GM18502 (cell line): ENCODE data around the gene SEZ6L.

Experiments used
- ATAC-seq: cut with Tn5 transposase; IDR thresholded peaks from one replicate; pipeline ENCODE4 v1.9.1; 2021; ENCODE audit warnings: mild to moderate bottlenecking; ENCODE audit not compliant: unreplicated experiment, poor library complexity

Gene SEZ6L

DNA sequence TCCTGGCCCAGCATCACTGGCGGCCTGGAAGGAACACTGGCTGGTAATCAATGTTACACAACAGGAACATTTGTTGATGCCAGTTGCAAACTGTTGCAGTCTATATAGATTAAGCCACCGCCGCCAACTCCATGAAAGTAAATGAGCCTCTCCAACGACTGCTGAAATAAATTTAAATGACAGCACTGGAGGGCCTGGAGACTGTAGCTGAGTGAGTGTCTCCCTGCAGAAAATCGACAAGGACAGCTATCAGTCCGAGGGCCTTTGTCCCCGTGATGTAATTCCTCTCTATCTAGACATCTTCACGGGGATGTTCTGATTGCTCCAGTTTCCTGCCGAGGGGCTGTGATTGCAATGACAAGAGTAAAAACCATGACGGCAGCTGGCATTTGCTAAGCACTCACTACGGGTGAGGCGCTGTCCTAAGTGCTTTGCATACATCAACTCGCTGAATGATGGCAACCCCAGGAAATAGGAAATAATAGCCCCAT, 120.4 kb downstream of the SEZ6L start:
- no peak for ATAC-seq

DNA sequence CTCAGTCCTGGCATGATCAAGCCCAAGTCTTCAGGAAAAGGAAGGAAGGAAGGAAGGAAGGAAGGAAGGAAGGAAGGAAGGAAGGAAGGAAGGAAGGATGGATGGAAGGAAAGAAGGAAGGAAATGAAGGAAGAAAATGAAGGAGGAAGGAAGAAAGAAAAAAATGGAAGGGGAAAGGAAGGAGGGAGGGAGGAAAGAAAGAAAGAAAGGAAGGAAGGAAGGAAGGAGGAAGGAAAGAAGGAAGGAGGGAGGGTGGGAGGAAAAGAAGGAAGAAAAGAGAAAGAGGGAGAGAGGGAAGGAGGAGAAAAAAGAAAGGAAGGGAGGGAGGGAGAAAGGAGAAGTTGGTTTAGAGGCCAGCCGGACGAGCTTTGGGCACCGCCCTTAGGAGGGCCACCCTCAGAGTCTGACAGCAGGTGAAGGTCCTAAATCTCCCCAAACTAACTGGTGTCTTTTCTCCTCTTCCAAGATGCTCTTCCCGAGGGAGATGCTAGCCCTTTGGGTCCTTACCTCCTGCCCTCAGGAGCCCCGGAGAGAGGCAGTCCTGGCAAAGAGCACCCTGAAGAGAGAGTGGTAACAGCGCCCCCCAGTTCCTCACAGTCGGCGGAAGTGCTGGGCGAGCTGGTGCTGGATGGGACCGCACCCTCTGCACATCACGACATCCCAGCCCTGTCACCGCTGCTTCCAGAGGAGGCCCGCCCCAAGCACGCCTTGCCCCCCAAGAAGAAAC, 122.8 kb downstream of the SEZ6L start:
- no peak for ATAC-seq

DNA sequence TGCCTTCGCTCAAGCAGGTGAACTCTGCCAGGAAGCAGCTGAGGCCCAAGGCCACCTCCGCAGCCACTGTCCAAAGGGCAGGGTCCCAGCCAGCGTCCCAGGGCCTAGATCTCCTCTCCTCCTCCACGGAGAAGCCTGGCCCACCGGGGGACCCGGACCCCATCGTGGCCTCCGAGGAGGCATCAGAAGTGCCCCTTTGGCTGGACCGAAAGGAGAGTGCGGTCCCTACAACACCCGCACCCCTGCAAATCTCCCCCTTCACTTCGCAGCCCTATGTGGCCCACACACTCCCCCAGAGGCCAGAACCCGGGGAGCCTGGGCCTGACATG, 123.4 kb downstream of the SEZ6L start:
- no peak for ATAC-seq

DNA sequence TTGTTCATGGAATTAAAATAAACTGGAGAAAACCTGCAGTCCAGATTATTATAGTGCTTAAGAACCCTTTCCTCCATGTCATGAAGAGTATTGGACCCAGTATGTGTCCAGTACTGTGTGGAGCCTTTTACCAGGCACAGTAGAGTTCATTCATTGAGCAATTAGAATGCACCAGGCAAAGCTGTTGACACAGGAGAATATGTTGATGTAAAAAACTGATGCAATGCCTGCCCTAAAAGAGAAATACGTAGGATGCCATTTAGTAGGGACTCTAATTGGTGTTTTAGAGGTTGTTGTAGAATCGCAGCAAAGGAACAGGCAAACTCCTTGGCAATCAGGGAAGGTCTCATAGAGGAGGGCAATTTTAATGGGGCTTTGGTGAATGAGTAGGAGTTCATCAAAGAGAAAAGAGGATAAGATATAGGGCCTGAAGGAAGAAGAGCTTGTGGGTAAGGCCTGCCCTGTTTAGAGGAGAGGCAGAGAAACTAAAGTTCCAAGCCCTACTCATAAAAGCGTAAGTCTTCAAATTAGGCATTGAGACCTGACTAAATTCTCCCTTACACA, 126.4 kb downstream of the SEZ6L start:
- no peak for ATAC-seq

DNA sequence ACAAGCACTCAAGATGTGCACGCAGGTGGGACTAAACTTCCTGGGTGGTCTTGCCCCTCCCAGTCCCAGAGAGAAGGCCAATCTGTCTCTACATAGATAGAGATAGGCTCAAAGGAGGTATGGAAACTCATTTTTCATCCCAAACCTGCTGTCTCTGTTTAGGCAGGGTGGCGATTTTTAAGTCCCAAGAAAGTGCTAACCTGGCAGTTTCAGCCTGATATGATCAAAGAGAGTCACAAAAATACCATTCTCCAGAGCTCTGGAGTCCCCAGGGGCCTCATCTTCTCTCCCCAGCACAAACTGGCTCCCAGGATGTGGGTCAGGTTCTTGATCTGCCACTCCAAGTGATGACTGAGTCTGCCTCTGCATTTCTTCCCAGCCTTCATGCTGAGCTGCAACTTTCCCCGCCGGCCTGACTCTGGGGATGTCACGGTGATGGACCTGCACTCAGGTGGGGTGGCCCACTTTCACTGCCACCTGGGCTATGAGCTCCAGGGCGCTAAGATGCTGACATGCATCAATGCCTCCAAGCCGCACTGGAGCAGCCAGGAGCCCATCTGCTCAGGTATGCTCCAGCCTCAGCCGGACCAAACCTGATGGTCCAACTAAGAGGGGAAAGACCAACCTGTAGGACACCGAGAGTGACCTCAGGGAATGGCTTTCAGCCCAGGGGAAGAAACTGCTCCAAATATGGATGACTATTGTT, 129.5 kb downstream of the SEZ6L start:
- ATAC-seq, result no peak

DNA sequence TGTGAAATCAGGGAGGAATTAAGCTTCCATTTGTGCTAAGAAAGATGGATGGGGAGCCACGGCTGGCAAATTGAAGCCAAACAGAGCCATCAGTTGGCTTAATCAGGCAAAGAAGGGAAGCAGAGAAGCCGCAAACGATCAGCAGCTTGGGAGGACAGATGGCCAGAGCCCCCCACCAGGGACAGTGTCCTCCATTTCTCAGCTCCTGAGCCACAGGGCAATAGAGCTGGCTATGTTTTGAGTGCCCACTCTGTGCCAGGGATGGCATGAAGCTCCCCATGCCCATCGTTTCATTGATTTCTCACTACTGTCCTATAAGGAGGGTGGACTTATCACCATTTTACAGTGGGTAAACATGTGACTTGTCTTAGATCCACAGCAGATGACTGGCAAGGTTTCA, 133.5 kb downstream of the SEZ6L start:
- ATAC-seq, result no peak

DNA sequence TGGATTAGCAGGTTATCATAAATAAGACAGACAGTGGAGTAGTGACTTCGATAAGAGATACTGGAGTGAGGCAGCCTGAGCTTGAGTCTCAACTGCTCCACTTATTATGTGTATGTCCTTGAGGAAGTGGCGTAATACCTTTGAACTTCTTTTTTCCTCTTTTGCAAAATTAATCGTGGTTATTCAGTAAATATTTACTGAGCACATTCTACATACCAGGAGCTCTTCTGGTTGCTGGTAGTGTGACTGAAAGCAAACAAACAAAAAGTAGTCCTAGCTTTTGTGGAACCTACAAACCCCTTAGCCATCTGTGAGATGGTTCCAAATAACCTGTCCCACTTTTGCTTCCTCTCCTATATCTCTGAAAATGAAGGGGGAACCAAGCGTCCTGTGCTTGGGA, 134.2 kb downstream of the SEZ6L start:
- no peak for ATAC-seq

DNA sequence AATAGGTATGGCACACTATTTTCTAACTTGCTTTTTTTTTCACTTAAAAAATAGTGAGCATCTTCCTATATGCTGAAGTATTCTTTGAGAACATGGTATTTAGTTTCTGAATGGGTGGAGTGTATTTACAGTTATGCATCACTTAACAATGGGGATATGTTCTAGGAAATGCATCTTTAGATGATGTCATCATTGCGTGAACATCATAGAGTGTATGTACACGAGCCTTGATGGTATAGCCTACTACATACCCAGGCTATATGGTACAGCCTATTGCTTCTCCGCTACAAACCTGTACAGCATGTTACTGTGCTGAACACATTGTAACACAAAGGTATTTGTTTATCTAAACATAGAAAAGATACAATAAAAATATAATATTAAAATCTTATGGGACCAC, 135.5 kb downstream of the SEZ6L start:
- ATAC-seq, result no peak

DNA sequence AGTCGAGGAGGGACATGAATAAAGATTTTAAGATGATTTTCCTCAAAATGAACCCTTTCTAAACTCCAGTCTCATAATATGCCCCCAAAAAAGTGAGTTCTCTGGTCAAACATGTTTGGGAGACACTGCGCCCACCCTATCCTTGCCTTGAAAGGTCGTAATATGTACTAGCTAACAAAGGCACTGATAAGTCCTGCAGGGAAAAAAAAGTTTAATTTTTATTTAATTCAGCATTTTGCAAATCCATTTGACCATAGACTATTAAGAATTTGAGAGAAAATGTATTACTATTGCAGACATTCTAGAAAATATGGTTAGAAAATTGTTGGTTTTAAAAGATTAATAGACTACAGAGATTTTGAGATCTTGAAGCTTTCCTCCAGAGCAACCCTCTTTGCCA, 139.2 kb downstream of the SEZ6L start:
- no peak for ATAC-seq

DNA sequence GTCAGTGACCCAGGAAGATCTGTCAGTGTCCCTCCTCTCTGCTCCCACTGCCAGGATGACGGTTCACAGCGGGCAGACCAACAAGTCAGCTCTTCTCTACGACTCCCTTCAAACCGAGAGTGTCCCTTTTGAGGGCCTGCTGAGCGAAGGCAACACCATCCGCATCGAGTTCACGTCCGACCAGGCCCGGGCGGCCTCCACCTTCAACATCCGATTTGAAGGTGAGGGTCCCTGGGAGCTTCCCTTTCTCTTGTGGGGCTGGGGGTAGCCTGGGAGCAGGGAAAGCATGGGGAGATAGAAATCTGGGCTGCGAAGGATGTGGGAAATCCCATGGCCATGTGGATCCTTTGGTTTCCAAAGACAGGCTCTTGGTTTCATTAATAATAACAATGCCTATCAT, 141.4 kb downstream of the SEZ6L start:
- ATAC-seq, result no peak

DNA sequence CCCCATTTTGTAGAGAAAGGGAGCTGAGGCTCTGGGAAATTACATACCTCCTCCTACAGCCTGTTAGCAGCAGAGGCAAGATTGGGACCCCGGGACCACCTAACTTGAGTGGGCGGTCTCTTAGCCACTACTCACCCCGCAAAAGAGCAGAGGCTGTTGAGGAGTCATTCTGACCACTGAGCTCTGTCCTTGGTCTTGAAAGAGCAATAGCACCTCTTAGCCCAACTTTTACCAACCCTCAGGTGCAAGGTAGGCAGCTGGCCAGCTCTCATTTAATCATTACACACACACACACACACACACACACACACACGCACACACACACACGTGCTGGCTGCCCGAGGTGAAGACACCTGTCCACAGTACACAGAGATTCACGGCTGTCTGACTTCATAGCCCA, 144.0 kb downstream of the SEZ6L start:
- ATAC-seq, result no peak

DNA sequence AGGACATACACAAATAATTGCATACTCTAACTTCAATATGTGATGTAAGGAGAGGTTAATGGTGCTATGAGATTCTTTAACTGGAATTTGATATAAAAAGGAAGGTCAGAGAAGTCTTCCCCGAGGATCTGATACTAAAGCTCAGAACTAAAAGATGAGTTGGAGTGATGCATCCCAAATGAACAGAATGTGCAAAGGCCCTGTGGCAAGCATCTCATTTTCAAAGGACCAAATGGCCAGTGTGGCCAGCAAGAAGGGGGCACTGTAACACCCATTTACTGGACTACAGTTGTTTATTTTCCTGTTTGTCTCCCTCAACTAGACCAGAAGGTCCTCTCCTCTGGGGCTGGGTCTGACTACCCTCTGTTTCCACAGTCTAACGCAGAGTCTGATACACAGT, 144.9 kb downstream of the SEZ6L start:
- no peak for ATAC-seq

DNA sequence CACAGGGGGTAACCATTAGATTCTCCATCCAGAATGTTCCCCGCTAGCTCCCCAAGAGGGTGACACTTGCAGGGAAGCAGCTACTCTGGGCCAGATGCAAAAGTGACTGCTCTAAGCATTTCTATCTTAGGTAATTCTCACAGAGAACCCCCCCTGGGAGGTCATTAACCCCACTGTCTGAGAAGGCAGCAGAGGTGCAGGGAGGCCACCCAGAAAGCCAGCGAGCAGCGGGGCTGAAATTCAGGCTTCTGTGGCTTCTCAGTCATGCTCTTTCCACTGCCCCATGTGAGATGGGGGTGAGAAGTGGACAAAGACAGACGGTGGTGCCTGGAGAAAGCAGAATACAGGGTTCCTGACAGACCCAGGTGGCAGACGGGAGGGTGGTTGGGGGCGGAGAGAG, 145.4 kb downstream of the SEZ6L start:
- no peak for ATAC-seq

DNA sequence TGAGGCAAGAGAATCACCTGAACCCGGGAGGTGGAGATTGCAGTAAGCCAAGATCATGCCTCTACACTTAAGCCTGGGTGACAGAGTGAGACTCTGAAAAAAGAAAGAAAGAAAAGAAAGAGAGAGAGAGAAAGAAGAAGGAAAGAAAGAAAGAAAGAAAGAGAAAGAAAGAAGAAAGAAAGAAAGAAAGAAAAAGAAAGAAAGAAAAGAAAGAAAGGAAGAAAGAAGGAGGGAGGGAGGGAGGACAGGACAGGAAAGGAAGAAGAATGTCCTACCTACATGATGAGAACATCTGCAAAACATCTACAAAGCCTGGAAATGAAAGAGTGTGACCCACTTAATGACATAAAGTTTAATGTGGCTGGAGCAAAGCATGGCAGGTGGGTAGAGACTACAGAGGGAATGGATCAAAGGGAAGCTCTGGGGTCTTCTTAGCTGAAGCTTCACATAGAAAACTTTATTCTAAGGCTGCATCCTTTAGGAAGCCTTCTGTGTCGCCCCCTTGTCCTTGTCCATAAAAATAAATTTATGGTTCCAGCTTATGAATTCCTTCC, 147.5 kb downstream of the SEZ6L start:
- ATAC-seq, result no peak

DNA sequence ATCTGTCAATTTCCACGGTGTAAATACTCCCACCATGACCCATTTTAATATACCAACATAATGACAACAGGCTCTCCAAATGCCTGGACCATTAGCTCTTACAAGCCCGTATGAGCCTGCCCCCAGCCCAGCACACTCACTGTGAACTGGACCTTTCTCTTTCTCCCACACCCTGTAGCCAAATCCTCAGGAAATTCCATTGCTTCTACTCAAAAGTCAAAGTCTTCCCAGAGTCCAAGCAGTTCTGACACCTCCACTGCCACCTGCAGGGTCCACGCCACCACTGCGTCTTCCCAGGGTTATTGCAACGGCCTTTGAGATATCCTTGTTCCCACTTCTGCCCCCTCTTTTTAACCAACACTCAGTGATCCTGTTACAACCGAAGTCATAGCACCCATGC, 149.7 kb downstream of the SEZ6L start:
- no peak for ATAC-seq

DNA sequence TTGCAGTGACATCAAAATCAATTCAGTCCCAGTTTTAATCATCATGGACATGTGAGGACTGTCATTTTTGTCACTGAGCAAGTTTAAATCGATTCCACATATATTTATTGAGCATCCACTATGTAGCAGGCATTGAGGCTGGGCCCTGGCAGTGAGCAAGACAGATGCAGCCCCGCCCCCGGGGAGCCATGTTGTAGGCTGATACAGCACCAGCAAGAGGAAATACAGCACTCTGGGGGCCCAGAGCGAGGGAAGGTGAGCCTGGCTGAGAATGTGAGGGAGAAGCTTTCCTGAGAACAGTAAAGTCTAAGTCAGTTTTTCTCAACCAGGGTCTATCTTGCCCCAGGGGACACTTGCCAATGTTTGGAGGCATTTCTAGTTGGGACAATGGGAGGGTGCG, 151.2 kb downstream of the SEZ6L start:
- ATAC-seq, result no peak

DNA sequence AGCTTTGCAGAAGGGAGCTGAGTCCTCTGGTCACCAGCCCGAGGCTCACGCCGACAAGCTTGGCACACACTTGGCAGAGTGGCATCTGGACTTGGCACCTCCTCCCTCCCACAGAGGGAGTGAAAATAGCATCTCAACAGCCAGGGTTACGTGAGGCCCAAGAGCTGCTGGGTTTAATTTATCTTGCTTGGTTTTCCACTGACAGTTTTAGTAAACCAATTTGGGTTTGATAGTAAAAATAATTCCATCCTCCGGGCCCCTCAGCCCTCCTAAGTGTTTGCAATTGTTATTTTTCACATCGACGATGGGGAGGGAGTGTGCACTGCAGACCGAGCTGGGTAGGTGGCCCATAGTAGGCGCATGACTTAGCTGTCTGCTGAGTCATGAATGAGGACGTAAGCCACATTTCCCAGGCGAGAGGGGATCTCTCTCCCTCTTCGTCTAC, 152.2 kb downstream of the SEZ6L start:
- ATAC-seq, result no peak

DNA sequence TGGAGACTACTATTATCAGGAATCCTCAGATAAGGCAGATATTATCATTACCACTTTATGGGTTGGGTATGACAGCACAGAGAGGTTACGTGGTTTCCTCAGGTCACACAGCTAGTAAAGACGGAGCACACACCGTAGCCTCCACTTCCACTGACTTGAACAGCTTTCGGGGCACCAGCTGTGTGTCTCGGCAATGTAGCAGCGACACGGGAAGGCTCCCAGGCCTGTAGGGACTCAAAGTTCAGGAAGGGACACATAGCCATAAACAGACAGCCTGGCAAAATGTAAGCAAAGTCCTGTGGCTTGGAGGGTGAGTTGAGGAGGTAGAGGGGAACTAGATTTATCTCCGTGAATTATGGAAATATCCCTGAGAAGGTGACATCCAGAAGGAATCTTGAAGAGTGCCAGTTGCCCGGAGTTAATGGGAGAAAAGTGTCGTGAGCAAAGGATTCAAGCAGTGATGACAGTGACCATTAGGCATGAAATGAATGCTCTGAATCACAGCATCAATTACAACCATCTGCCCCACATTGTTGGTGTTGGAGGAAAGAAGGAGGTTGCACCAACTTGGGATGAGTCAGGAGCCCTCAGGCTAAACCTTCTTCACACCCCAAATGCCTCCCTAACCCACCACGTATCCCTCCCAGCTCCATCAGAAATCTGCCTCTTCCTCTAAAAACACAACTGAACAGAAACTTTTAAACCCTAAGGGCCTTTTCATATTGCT, 153.1 kb downstream of the SEZ6L start:
- ATAC-seq, result no peak

DNA sequence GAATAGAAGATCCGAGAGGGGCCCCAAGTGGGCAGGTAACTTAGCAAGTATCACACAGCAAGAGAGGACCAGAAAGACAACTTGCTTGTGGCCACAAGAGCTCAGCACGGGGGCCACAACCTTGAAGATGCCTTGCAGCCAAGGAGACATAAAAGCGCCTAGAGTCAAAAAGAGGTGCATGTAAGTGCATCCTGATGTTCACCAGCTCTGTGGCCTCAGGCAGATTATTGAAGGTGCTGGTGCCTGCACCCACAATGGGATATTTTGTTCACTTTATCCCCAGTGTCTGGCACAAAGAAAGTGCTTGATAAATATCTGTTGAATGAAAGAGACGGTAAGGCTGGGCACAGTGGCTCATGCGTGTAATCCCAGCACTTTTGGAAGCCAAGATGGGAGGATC, 153.8 kb downstream of the SEZ6L start:
- no peak for ATAC-seq

DNA sequence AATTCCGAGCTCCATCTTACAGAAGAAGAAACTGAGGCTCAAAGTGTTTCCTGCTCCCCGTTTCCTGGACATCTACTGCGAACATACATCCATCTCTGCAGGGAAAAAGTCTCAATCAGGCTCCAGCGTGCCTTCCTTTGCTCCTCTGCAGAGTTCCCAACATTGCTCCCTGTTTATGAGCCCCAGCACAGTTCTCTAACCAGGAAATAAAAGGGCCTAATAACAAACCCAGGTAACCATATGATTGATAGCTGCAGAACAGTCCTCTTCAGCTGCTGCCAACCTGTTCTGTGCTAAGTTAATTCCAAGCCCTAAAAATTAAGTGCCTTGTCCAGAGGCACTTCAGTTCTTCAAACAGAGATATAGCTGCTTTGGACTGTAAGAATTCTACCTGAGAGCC, 154.9 kb downstream of the SEZ6L start:
- ATAC-seq, result no peak

DNA sequence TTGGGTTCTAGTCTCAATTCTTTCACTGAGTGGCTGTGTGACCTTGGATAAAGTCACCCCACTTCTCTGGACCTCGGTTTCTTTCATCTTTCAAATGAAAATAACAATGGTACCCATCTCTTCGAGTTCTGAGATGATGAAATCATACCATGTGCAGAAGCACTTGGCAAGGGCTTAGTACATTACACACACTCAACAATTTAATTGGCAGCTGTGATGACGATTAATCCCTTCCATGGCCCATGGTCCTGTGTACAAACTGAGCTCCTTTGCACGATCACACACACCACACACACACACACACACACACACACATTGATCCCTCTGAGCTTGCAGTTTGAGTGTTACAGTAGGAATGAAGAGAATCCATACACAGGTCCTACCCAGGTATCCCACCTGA, 156.4 kb downstream of the SEZ6L start:
- no peak for ATAC-seq
